ENCODE data around the gene SORCS1. TPM values are rescaled to one million over a fixed set of nuclear protein-coding genes. Genes with fewer than 3 reads are reported as not detected.

The SORCS1 gene
- total and polyA plus RNA-seq, 9 donors = 0.05 to 2.4 (median 1.0) TPM

DNA sequence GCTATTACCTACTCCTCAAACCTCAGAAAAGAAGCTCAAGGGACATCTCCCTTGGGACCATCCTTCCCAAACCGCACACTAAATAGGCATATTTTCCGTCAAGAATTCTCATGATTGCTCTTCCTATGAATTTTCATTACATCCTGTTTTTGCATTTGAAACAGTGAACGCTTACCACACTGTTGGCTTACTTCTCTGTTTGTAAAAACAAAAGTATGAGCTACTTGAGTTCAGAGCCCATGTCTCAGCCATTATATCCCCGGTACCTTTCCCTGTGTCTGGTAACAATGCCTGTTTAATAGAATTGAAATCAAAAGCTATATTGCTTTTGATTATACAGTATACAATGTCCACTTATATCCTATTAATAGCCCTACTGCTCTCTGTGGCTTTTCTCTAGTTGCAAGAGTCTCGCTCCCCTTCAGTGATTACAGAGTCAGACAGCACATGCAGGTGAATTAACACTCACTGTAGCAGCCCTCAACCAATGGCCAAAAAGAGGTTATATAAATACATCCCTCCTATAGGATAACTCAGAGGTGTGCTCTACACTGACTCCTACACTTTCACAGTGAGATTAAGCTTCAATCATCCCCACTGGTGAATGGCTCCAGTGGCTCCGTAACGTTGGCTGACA, 264.4 kb downstream of the SORCS1 start:
- intact Hi-C loops (cut with DNase I) = no loop called here
- WGBS, 3 donors = 74 to 82% (median 79%) methylated on average over 7 of the region's 7 CpGs

DNA sequence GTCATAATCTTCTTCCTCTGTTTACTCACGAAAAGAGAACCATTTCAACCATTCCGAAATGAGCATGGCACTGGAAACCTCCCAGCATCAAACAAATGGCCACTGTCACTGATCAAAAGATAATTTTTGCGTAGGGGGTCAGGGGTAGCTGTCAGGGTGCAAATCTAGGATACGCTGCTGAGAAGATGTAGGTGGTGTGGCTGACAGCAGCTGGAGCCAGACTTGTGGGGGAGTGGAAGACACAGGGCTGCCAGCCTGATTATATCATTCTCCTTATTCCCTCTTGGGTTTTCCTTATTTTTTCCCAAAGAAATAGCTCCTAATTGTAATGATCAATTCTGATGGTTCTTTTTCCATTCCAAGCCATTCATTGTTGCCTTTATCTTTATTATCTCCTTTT, 266.1 kb downstream of the SORCS1 start:
- intact Hi-C loops (cut with DNase I) = no loop called here
- peaks cover 0 to 4% of the 10 kb centered on the region in 2 donors for H3K9me3 ChIP-seq
- 25 to 54% (median 27%) methylated on average over 4 of the region's 4 CpGs for WGBS, 3 donors
- no peak for DNase-seq
- H3K27ac ChIP-seq = peak overlapping the region in 1 of 2 donors; percentile 33
- H3K36me3 ChIP-seq = no peaks in the 10 kb centered on the region
- H3K4me1 ChIP-seq (ENCODE audit: insufficient read depth) = peaks cover 2% of the 10 kb centered on the region
- H3K27me3 ChIP-seq = no peaks in the 10 kb centered on the region
- no peak overlapping the region for H3K4me3 ChIP-seq
- no peak for TF ChIP-seq POLR2A (IDR thresholded peaks at IDR 0.05)
- TF ChIP-seq, protein P1, sequence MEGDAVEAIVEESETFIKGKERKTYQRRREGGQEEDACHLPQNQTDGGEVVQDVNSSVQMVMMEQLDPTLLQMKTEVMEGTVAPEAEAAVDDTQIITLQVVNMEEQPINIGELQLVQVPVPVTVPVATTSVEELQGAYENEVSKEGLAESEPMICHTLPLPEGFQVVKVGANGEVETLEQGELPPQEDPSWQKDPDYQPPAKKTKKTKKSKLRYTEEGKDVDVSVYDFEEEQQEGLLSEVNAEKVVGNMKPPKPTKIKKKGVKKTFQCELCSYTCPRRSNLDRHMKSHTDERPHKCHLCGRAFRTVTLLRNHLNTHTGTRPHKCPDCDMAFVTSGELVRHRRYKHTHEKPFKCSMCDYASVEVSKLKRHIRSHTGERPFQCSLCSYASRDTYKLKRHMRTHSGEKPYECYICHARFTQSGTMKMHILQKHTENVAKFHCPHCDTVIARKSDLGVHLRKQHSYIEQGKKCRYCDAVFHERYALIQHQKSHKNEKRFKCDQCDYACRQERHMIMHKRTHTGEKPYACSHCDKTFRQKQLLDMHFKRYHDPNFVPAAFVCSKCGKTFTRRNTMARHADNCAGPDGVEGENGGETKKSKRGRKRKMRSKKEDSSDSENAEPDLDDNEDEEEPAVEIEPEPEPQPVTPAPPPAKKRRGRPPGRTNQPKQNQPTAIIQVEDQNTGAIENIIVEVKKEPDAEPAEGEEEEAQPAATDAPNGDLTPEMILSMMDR (IDR thresholded peaks at IDR 0.05) = no peak
- no peak for TF ChIP-seq EP300 (IDR thresholded peaks at IDR 0.05)

More for the DNA sequence above, 264.4 kb downstream of the SORCS1 start:
- DNase-seq = no peak
- no peak overlapping the region for H3K4me3 ChIP-seq
- no peaks in the 10 kb centered on the region for H3K36me3 ChIP-seq
- no peak for TF ChIP-seq EP300 (IDR thresholded peaks at IDR 0.05)
- no peak for TF ChIP-seq POLR2A (IDR thresholded peaks at IDR 0.05)
- TF ChIP-seq, protein P1 (IDR thresholded peaks at IDR 0.05) = no peak
- peaks cover 0 to 4% of the 10 kb centered on the region in 2 donors for H3K9me3 ChIP-seq
- no peaks in the 10 kb centered on the region for H3K4me1 ChIP-seq (ENCODE audit: insufficient read depth)
- no peaks in the 10 kb centered on the region for H3K27me3 ChIP-seq
- H3K27ac ChIP-seq = no peak overlapping the region

DNA sequence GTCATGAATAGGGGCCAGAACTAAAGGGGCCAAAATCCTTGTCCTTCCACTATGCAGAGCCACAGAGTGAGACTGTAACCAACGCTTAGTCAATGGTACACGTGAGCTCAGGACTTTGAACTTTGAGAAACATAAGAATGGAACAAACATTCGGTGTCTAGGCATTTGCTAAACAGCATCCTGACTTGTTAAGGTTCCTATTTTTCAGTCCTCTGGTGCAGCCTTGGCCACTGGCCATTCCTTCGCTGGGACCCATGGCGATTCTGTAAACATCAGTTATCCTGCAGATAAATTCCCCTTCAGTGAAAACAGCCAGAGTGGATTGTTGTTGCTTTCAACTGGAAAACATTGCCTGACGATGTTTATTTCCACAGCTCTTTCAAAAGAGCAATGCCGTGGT, 266.8 kb downstream of the SORCS1 start:
- Histone ChIP-seq H3K27me3 (no peaks in the 10 kb centered on the region), H3K4me1 (ENCODE audit: insufficient read depth) (peaks cover 2% of the 10 kb centered on the region), H3K27ac (peak overlapping the region in 1 of 2 donors; percentile 33), H3K36me3 (no peaks in the 10 kb centered on the region), H3K9me3 (peaks cover 0 to 4% of the 10 kb centered on the region in 2 donors), H3K4me3 (no peak overlapping the region)
- DNase-seq = peak; percentile 40 to 74 (median 60)
- WGBS, 3 donors = 7 to 19% (median 11%) methylated on average over 7 of the region's 7 CpGs
- no peak for TF ChIP-seq POLR2A (IDR thresholded peaks at IDR 0.05)
- no peak for TF ChIP-seq EP300 (IDR thresholded peaks at IDR 0.05)
- TF ChIP-seq, protein P1 (IDR thresholded peaks at IDR 0.05) = no peak
- intact Hi-C loops (cut with DNase I) = no loop called here

DNA sequence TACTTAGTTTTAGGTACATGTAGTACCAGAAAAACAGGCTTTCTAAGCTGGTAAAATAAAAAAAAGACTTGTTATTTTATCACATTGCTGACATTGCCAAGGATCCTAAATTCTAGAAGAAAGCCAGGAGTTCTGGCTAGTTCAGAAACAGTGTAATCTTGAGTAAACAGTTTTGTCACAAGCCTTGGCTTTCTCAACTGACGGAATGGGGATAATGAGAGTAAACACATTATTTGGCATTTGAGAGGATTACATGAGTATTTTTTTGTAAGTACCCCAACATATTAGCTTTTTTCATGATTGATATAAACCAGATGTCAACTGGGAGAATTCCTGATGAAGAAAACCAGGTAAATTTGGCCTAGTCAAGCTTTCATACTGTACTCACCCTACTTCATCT, 269.8 kb downstream of the SORCS1 start:
- Histone ChIP-seq H3K27ac (peak overlapping the region in 1 of 2 donors; percentile 42), H3K36me3 (no peaks in the 10 kb centered on the region), H3K4me1 (ENCODE audit: insufficient read depth) (peaks cover 2% of the 10 kb centered on the region), H3K9me3 (peaks cover 0 to 4% of the 10 kb centered on the region in 2 donors), H3K27me3 (no peaks in the 10 kb centered on the region), H3K4me3 (no peak overlapping the region)
- WGBS, 3 donors = 20 to 39% (median 26%) methylated on average over 1 of the region's 1 CpG
- TF ChIP-seq EP300 (IDR thresholded peaks at IDR 0.05) = no peak
- no peak for TF ChIP-seq POLR2A (IDR thresholded peaks at IDR 0.05)
- no peak for DNase-seq
- intact Hi-C loops (cut with DNase I) = no loop called here

DNA sequence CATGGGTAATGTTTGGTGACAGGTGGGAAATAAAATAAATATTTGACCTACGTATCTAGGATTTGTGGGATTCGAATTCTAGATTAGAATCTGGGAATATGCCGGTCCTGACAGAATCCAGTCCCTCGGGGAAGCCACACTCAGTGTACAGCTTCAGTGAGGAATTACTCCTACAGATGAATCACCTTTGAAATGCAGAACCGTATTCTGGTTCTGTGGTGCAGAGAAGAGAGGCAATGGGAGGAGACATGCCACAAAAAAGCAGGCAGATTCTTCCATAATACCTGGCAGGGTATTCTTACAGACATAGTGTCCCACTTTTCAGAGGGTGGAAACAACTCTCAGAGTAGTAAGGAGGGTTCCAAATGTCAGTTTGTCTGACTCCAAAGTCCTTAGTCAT, 286.9 kb downstream of the SORCS1 start:
- TF ChIP-seq POLR2A (IDR thresholded peaks at IDR 0.05) (no peak), EP300 (IDR thresholded peaks at IDR 0.05) (no peak)
- TF ChIP-seq, protein P1 (IDR thresholded peaks at IDR 0.05) = no peak
- Histone ChIP-seq H3K4me1 (ENCODE audit: insufficient read depth) (no peaks in the 10 kb centered on the region), H3K4me3 (no peak overlapping the region), H3K27ac (no peak overlapping the region), H3K9me3 (no peaks in the 10 kb centered on the region), H3K36me3 (no peaks in the 10 kb centered on the region), H3K27me3 (no peaks in the 10 kb centered on the region)
- WGBS, 3 donors = 78 to 85% (median 85%) methylated on average over 5 of the region's 5 CpGs
- no peak for DNase-seq
- intact Hi-C loops (cut with DNase I) = no loop called here

Measured in ovary (tissue), 9 donors.